ENCODE measurements around the gene KMT2E.

KMT2E gene

GRCh38 chr7:105097619-105098018, 83.6 kb downstream of the KMT2E start:
- DNase-seq (ENCODE audit: low read depth): no peak
- TF ChIP-seq CTCF (IDR thresholded peaks at IDR 0.05; ENCODE audit: insufficient read depth, low read depth, low read length, missing control alignments): no peak

GRCh38 chr7:105098863-105099515, 85.0 kb downstream of the KMT2E start:
- H3K4me3 ChIP-seq (ENCODE audit: low read depth, low read length): no peak overlapping the region
- peak; percentile 40 for DNase-seq (ENCODE audit: low read depth)
- TF ChIP-seq CTCF (IDR thresholded peaks at IDR 0.05; ENCODE audit: insufficient read depth, low read depth, low read length, missing control alignments): no peak

More at GRCh38 chr7:105097619-105098018, 83.6 kb downstream of the KMT2E start:
- no peak overlapping the region for H3K4me3 ChIP-seq (ENCODE audit: low read depth, low read length)

DNA sequence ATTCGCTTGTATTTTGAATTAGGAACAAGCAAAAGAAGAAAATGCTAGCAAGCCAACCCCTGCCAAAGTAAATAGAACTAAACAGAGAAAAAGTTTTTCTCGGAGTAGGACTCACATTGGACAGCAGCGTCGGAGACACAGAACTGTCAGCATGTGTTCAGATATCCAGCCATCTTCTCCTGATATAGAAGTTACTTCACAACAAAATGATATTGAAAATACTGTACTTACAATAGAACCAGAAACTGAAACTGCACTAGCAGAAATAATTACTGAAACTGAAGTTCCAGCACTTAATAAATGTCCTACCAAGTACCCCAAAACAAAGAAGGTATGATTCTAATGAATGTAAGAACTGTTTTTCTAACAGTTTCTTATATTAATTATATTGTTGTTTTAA, 87.9 kb downstream of the KMT2E start:
- no peak for TF ChIP-seq CTCF (IDR thresholded peaks at IDR 0.05; ENCODE audit: insufficient read depth, low read depth, low read length, missing control alignments)
- DNase-seq (ENCODE audit: low read depth): peak; percentile 48
- no peak overlapping the region for H3K4me3 ChIP-seq (ENCODE audit: low read depth, low read length)

- H3K4me3 ChIP-seq (ENCODE audit: low read depth, low read length): no peak overlapping the region
- no peak for TF ChIP-seq CTCF (IDR thresholded peaks at IDR 0.05; ENCODE audit: insufficient read depth, low read depth, low read length, missing control alignments)
- DNase-seq (ENCODE audit: low read depth): no peak
These were observed 88.8 kb downstream of the KMT2E start for GRCh38 chr7:105102557-105103352.

DNA sequence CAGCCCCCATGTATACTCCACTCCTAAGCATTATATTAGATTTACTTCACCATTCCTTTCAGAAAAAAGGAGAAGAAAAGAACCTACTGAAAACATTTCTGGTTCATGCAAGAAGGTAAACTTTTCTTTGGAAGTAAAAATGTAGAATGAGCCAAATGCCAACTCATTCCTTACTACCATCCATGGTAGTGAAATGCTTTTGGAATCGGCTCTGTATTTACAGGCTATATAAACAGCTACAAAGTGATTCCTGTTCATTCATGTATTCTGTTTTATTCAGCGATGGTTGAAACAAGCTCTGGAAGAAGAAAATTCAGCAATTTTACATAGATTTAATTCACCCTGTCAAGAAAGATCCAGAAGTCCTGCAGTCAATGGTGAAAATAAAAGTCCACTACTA, 91.6 kb downstream of the KMT2E start:
- no peak for TF ChIP-seq CTCF (IDR thresholded peaks at IDR 0.05; ENCODE audit: insufficient read depth, low read depth, low read length, missing control alignments)
- no peak for DNase-seq (ENCODE audit: low read depth)
- H3K4me3 ChIP-seq (ENCODE audit: low read depth, low read length): no peak overlapping the region

DNA sequence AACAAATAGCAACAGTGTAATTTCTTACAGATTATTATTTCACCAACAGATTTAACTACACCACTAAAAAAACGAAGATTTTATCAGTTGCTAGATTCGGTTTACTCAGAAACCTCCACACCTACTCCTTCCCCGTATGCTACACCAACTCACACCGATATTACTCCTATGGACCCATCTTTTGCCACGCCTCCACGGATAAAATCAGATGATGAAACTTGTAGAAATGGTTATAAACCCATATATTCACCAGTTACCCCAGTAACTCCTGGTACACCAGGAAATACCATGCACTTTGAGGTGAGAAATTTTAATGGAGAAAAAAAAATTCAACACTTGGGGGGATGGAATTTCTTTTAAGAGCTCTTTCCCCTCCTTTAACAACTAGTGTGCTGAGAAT, 92.5 kb downstream of the KMT2E start:
- no peak for DNase-seq (ENCODE audit: low read depth)
- TF ChIP-seq CTCF (IDR thresholded peaks at IDR 0.05; ENCODE audit: insufficient read depth, low read depth, low read length, missing control alignments): no peak
- no peak overlapping the region for H3K4me3 ChIP-seq (ENCODE audit: low read depth, low read length)
